HepG2 (cell line): Measurements from ENCODE around the gene RNF17. TPM values are rescaled to one million over a fixed set of nuclear protein-coding genes. Genes with fewer than 3 reads are reported as not detected.

ENCODE experiments used
- ATF4 ChIP-seq, 2 experiments: fragments of 450-650 bp in 1 of 2; sonication (generic) in 1 of 2; formaldehyde crosslinking; IDR thresholded peaks; 2 replicates each; pipeline versions ENCODE4 v1.5.0 to v1.8.0; 2020 to 2022; ENCODE audit warnings: mild to moderate bottlenecking in 1 of 2, missing genetic modification reagents in 1 of 2
- ATF7-NPFF ChIP-seq: sonication (generic); formaldehyde crosslinking; IDR thresholded peaks from 2 replicates; pipeline ENCODE4 v1.8.1; 2023; ENCODE audit warnings: mild to moderate bottlenecking, low read depth, missing genetic modification reagents, moderate library complexity
- FOXO1 ChIP-seq: sonication (generic); formaldehyde crosslinking; IDR thresholded peaks from 2 replicates; pipeline ENCODE4 v1.4.0; 2020; ENCODE audit warnings: missing genetic modification reagents
- KLF15 ChIP-seq: sonication (generic); formaldehyde crosslinking; IDR thresholded peaks from 2 replicates; pipeline ENCODE4 v1.8.1; 2023; ENCODE audit warnings: borderline replicate concordance, mild to moderate bottlenecking, inconsistent platforms, missing genetic modification reagents, mixed read lengths
- TIGD3 ChIP-seq: sonication (generic); formaldehyde crosslinking; IDR thresholded peaks from 2 replicates; pipeline ENCODE4 v1.5.1; 2020; ENCODE audit warnings: mild to moderate bottlenecking, missing genetic modification reagents, borderline replicate concordance
- ZBTB38 ChIP-seq: sonication (generic); formaldehyde crosslinking; IDR thresholded peaks from 2 replicates; pipeline ENCODE4 v1.5.1; 2020; ENCODE audit warnings: mild to moderate bottlenecking, missing genetic modification reagents
- ZMAT3 ChIP-seq: sonication (generic); formaldehyde crosslinking; conservative IDR thresholded peaks from 2 replicates; pipeline ENCODE4 v1.7.0; 2021; ENCODE audit warnings: missing genetic modification reagents
- ZNF556 ChIP-seq: sonication (generic); formaldehyde crosslinking; IDR thresholded peaks from 2 replicates; pipeline ENCODE4 v1.4.0; 2020; ENCODE audit warnings: mild to moderate bottlenecking, missing genetic modification reagents, borderline replicate concordance
- ZNF569 ChIP-seq: sonication (generic); formaldehyde crosslinking; IDR thresholded peaks from 2 replicates; pipeline ENCODE4 v1.5.0; 2020; ENCODE audit warnings: mild to moderate bottlenecking, missing genetic modification reagents, moderate library complexity, borderline replicate concordance
- ZNF777 ChIP-seq: sonication (generic); formaldehyde crosslinking; IDR thresholded peaks from 2 replicates; pipeline ENCODE4 v1.4.0; 2020; ENCODE audit warnings: missing genetic modification reagents
- ZNF784 ChIP-seq: sonication (generic); formaldehyde crosslinking; IDR thresholded peaks from 2 replicates; pipeline ENCODE4 v1.5.1; 2020; ENCODE audit warnings: missing genetic modification reagents, mild to moderate bottlenecking, borderline replicate concordance
- polyA plus RNA-seq, 8 experiments: library from polyadenylated mRNA; depleted of rRNA in 3 of 8; stranded (reverse) in 7 of 8; unstranded in 1 of 8; fragments of >200 nt; fragmentation: Illumina TruSeq in 4 of 8; extraction: Trizol in 4 of 8; gene quantifications; 2 replicates each; pipeline versions ENCODE4 v1.2.1 to v1.2.3, GENCODE V29; 2011 to 2016; ENCODE audit warnings: low read depth in 4 of 8, missing spikeins in 1 of 8, mixed read lengths in 1 of 8; ENCODE audit not compliant: insufficient read depth in 1 of 8
- total RNA-seq, 5 experiments: library from RNA; depleted of rRNA; stranded (reverse); fragments of >200 nt; fragmentation: Illumina TruSeq; extraction: Trizol; gene quantifications; 2 replicates each; pipeline ENCODE4 v1.2.3, GENCODE V29; 2016; ENCODE audit warnings: low read depth in 1 of 5

Gene RNF17
- total and polyA plus RNA-seq, 2 of the 13 experiments (the other 11 are each of a cell fraction or from before 2014, with no cell fraction given) = not detected

DNA sequence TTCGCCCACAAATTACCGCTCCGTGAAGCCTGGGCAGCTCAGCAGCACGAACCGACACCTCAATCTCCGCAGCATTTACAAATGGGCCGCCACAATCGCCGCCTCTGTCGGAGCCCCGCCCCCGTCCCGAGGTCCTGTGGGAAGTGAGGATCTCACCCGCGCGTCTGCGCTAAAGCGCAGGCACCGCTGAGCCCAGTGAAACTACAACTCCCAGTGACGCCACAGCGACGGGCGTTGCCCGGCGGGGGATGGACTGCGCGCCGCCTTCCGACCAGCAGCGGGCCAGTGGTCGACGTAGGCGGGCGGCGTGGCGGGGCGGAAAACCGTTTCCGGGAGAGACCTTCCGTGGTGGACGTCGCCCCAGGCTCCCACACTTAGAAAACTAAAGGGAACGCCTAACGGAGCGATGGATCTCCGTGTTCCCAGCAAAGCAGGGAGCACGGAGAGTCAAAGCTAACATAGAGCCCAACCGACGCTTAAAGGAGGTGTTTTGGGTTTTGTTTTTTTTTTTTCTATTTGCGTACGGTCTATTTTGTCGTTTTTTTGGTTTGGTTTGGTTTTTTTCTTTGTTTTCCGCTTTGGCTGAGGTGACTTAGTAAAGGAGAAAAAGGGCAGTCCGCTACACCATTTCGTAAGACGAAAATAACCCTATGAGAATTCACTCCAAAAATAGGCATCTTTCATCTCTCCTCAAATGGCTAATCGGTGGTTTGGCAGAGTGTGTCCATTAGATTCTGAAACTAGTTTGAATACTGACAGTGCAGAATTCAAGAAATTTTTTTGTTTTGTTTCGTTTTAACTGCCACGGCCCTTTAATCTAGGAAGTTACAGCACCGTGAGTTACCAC lies 159.0 kb downstream of the RNF17 start (continued):
- TF ChIP-seq ATF4 (CRISPR knock-in tag; IDR thresholded peaks at IDR 0.05) (peak in 1 of 2 experiments; percentile 56; a peak in 1 of 4 replicates), ZNF569 (CRISPR knock-in tag) (no peak), ZNF556 (CRISPR knock-in tag) (0 out of 2 replicates have a peak, but pooled peaks have one; percentile 34), TIGD3 (CRISPR knock-in tag) (no peak; the same call in 1 of the 2 replicates), ZBTB38 (CRISPR knock-in tag) (peak; percentile 13; the same call in 1 of the 2 replicates), FOXO1 (0 out of 2 replicates have a peak, but pooled peaks have one; percentile 12), ZNF777 (CRISPR knock-in tag) (no peak; the same call in 1 of the 2 replicates), ZMAT3 (CRISPR knock-in tag) (peak; percentile 85), ZNF784 (CRISPR knock-in tag) (peak; percentile 64; the same call in 1 of the 2 replicates), KLF15 (CRISPR knock-in tag) (peak; percentile 73; the same call in 1 of the 2 replicates), ATF7-NPFF (CRISPR knock-in tag) (peak; percentile 42; the same call in 1 of the 2 replicates)
